Hematopoietic multipotent progenitor cell treated with erythropoietin and hydrocortisone succinate and interleukin-3 and kit ligand, for 15 days (in vitro differentiated cells): ENCODE results near the gene NKX6-1.

Experiments used
- DNase-seq: peaks from one replicate; pipeline ENCODE4 v3.0.0-alpha.2; 2015; ENCODE audit warnings: low spot score

The NKX6-1 gene

DNA sequence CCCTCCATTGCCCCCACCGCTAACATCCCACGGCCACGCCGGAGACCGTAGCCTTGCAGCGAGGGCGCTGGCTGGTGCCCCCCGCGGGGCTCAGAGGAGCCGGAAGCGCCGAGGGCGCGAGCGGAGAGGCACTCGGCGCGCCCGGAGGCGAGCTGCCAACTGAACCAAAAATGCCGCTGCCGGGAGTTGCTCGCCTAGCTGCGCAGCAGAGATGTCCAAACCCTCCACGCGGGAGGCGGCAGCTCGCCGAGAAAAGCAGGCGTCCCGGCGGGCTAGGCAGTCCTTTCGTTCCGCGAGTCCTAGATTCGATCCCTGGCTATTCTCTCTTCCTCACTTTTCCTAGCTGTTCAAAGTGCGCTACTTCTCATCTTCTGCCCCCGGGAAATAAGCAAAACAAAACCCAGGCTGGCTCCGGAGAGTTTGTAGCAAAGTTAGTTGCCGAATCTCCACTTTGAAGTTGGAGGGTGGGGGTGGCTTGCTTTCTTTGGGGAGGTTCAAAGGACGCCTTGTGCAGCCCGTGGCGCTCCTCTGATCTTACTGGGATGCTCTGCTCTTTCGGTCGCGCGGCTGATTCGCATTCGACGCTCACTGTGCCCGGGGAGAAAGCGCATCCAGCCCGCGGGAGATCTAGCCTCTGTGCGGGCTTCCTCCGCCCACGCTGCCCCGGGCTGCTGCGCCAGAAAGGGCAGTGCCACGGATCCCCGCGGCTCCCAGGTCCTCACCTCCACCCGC lies 723 bp downstream of the NKX6-1 start:
- DNase-seq = no peak

- no peak for DNase-seq
Observed at GRCh38 chr4:84497504-84498202, 1.4 kb downstream of the NKX6-1 start.

- no peak for DNase-seq
Observed at GRCh38 chr4:84496706-84497503, 2.2 kb downstream of the NKX6-1 start.

DNA sequence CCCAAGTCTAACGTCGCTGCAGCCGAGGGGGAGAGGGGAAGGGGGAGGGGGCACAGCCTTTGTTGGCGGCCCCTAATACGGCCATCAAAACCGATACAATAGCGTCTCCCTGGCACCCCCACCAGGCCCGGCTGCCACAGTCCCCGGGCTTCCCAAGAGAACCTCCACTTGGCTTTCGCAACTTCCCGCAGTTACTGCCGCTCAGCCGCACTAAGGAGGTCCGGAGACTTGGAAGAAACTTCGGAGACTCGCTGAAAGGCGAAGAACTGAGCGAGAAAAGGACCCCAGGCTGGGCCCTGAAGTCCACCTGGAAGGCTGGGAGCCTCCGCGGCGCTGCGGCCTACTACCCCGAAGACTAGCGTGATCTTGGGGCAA lies 2.8 kb downstream of the NKX6-1 start:
- DNase-seq = no peak

DNA sequence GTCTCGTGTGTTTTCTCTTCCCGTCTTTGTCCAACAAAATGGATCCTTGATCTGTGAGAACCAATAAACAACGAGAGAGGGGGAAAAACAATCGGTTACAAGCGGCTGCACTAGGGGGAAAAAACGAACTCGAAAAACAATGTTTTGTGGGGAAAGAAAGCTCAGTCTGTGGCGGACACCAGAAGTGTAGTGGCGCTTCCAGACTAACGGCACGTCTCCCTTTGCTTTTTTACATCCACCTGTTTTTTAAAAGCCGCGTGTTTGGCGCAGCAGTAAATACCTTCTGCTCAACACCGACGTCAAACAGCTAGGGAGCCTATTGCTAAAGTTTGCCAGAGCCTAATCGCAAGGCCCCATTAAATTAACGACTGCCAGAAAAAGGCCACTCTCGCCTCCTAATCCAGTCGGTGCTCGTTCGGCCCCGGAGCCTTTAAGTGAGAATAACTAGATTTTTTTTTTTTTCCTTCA lies 3.3 kb downstream of the NKX6-1 start:
- no peak for DNase-seq

- no peak for DNase-seq
Observed at GRCh38 chr4:84495118-84495793, 3.8 kb downstream of the NKX6-1 start.

- no peak for DNase-seq
Observed at GRCh38 chr4:84494531-84494930, 4.6 kb downstream of the NKX6-1 start.

GRCh38 chr4:84494076-84494475 lies 5.0 kb downstream of the NKX6-1 start:
- DNase-seq = no peak

DNA sequence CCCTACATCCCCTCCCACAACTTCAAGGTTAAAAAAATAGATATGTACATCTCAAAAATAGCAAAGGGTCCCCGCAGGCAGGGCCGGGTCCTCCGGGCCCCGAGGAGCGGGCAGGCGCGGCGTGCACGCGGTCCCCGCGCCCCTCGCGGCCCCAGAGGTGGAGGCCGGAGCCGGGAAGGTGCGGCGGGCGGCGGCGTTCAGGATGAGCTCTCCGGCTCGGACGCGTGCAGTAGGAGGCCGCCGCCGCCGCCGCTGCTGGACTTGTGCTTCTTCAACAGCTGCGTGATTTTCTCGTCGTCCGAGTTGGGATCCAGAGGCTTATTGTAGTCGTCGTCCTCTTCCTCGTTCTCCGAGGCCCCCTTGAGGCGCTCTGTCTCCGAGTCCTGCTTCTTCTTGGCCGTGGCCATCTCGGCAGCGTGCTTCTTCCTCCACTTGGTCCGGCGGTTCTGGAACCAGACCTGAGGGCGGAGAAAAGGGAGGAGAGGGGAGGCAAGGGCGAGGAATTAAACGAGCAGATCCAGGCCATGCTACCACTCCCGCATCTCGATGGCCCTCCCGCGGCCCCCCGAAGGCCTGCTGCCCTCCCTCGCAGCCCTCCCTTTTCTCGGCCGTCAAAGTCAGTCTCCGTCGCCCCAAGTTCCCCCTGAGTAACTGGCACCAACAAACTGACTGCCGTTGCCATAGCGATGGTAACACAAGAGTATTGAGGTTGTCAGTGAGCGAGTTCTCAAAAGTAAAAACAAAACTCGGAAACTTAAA lies 5.8 kb downstream of the NKX6-1 start:
- no peak for DNase-seq

- DNase-seq = no peak
Observed at GRCh38 chr4:84492737-84493091, 6.4 kb downstream of the NKX6-1 start.

- no peak for DNase-seq
Observed at GRCh38 chr4:84492290-84492689, 6.8 kb downstream of the NKX6-1 start.

GRCh38 chr4:84491481-84491880 lies 7.6 kb downstream of the NKX6-1 start:
- no peak for DNase-seq

DNA sequence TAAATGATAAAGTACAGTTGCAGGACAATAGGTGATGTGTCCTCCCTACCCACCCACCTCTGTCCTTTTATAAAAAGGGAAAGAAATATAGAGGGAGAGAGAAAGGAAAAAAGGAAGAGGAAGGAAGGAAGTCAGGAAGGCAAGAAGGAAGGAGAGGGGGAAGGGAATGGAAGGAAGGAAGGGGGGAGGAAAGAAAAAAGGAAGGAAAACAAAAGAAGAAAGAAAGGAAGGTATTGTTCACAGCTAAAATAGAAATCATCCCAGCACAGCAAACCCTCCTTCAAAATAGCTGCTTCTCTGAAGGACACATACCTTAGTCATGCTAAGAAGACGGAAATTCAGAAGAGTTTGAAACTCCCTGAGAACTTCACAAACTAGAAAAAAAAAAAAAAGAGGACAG lies 8.4 kb downstream of the NKX6-1 start:
- DNase-seq = no peak

DNA sequence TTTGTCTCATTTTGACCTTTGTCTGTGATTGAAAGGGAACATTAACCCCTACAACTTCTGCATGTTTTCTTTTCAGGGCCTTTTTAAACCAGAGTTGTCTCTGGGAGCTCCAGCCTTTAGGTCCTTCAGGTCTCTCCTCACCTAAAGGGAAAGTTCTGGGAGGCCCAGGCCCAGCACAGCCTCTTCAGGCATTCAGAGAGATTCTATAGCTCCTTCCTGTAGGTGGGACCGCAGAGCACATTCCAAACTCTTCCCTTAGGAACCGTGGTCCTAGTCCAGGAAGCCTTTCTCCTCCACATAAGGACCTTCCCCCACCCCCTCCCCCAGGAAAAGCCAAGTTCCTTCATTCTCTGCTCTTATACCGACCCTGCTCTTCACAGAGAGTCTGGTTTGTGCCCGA lies 14.9 kb downstream of the NKX6-1 start:
- DNase-seq = no peak

DNA sequence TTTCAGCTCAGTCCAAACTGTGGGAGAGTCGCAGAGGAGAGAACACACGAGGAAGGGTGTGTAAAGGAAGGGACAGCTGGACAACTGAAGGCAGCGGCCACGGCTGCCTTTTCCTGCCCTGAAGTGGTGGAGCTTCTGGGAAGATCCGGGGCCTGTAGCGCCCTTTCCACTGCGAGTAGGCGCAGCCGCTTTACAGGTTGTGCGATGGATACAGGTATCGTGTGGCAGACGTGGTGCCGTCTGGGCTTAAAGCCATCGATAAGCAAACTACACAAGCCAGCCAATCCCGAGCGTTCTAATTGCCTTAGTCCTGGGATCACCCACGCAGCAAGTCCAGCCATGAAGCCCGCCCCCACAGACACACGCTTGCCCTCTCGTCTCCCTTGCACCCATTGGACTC lies 15.4 kb downstream of the NKX6-1 start:
- DNase-seq = no peak

DNA sequence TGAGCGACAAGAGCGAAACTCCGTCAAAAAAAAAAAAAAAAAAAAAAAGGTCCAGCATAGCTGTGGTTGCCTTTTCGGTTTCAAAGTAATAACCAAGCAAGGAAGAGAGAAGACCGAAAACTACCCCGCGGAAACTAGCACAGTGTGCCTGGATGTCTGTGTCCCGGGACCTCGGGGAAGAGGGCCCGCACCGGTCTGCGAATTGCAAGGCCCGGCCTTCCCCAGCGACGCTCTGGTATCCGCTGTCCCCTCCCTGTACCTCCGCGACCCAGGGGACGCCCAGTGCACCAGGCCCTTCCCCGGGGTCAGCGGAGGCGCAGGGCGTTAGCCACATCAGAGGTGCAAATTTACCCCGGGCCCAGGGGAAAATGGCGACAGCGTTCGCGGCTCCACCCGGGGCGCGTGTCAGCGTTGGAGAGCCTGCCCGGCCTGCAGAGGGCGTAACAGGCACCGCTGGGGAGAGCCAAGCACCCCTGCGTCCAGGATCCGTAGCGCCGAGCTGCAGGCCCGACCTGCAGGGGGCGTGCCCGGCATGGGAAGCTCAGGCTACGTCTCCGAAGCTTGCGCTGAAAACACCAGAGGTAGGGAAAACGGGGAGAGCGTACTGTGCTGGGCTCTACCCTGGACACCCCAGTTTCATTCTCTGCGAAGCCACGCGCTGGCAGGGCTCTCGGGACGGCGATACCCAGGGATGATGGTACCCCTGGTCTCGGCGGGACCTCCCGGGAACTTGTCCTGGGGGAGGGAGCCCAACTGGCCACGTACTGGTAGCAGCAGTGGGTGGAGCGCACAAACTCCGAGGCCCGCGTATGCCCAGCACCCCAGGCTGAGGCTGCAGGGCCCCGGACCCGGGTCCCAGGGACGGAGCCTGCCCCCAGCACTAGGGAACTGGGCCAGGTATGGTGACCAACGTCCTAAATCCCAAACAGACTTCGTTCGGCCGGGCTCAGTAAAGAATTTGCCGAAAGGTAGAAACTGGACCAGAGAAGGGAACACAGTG lies 16.2 kb downstream of the NKX6-1 start:
- DNase-seq = no peak

GRCh38 chr4:84481860-84482245 lies 17.2 kb downstream of the NKX6-1 start:
- DNase-seq = no peak

- no peak for DNase-seq
Observed at GRCh38 chr4:84481077-84481859, 17.8 kb downstream of the NKX6-1 start.

DNA sequence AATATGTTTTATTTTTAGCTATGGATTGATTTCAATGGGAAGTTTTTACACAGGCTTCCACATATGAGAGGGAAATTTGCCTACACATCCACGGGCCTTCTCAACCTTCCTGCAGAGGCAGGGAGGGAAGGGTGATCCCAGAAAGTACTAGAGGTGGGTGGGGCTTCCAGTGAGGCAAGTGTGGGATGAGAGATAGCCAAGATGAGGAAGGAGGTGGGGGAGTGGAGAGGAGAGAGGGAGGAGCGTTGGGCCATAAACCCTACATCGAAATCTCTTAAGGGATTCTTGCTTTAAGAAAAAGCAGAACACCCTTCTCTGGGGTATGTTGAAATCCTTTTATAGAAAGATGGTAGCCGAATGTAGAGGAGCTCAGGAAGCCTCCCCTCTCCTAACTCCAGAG lies 19.0 kb downstream of the NKX6-1 start:
- DNase-seq = no peak

GRCh38 chr4:84479663-84480062 lies 19.4 kb downstream of the NKX6-1 start:
- no peak for DNase-seq
